H9 (cell line): ENCODE data around the gene CDKN3. TPM values are rescaled to one million over a fixed set of nuclear protein-coding genes. Genes with fewer than 3 reads are reported as not detected.

Source experiments
- DNase-seq: peaks from one replicate; pipeline ENCODE4 v3.0.0-alpha.2; 2017
- H2AFZ ChIP-seq: one replicate; pipeline ENCODE4 v1.6.1; 2013; ENCODE audit warnings: mild to moderate bottlenecking, low read length, control low read depth, moderate library complexity
- H2AK5ac ChIP-seq: 2 replicates; pipeline ENCODE4 v1.6.1; 2013; ENCODE audit warnings: low read length, control low read depth, mixed read lengths; ENCODE audit not compliant: insufficient read length
- H2BK120ac ChIP-seq: one replicate; pipeline ENCODE4 v1.6.1; 2013; ENCODE audit warnings: low read depth, mild to moderate bottlenecking, low read length, control low read depth, inconsistent platforms; ENCODE audit not compliant: poor library complexity, severe bottlenecking
- H2BK12ac ChIP-seq: 2 replicates; pipeline ENCODE4 v1.6.1; 2013; ENCODE audit warnings: low read length, control low read depth, mixed read lengths, low read depth; ENCODE audit not compliant: insufficient read length
- H2BK15ac ChIP-seq: 2 replicates; pipeline ENCODE4 v1.6.1; 2013; ENCODE audit warnings: low read depth, low read length, control low read depth
- H2BK20ac ChIP-seq: one replicate; pipeline ENCODE4 v1.6.1; 2013; ENCODE audit warnings: low read depth, mild to moderate bottlenecking, low read length, control low read depth, inconsistent platforms; ENCODE audit not compliant: poor library complexity, severe bottlenecking
- H2BK5ac ChIP-seq: 2 replicates; pipeline ENCODE4 v1.6.1; 2013; ENCODE audit warnings: low read length, control low read depth, mixed read lengths; ENCODE audit not compliant: insufficient read length
- H3K14ac ChIP-seq: 2 replicates; pipeline ENCODE4 v1.6.1; 2013; ENCODE audit warnings: low read length, control low read depth; ENCODE audit not compliant: insufficient read depth
- H3K18ac ChIP-seq: 2 replicates; pipeline ENCODE4 v1.6.1; 2013; ENCODE audit warnings: low read depth, mild to moderate bottlenecking, mixed read lengths, low read length, control low read depth; ENCODE audit not compliant: insufficient read length
- H3K23ac ChIP-seq: 2 replicates; pipeline ENCODE4 v1.6.1; 2013; ENCODE audit warnings: low read length, control low read depth, mixed read lengths, low read depth; ENCODE audit not compliant: insufficient read length
- H3K23me2 ChIP-seq: 2 replicates; pipeline ENCODE4 v1.6.1; 2013; ENCODE audit warnings: low read depth, mild to moderate bottlenecking, mixed read lengths, low read length, control low read depth; ENCODE audit not compliant: insufficient read length, poor library complexity, severe bottlenecking
- H3K27ac ChIP-seq: 2 replicates; pipeline ENCODE4 v1.5.1; 2013; ENCODE audit warnings: low read length, control low read depth, mixed read lengths, low read depth; ENCODE audit not compliant: insufficient read length
- H3K27me3 ChIP-seq: 2 replicates; pipeline ENCODE4 v1.6.1; 2013; ENCODE audit warnings: low read length, control low read depth, inconsistent platforms; ENCODE audit not compliant: insufficient read depth
- H3K4ac ChIP-seq: 2 replicates; pipeline ENCODE4 v1.6.1; 2013; ENCODE audit warnings: low read depth, mild to moderate bottlenecking, control low read depth, inconsistent platforms, low read length, moderate library complexity
- H3K4me1 ChIP-seq: 2 replicates; pipeline ENCODE4 v1.6.1; 2013; ENCODE audit warnings: low read length, control low read depth, inconsistent platforms; ENCODE audit not compliant: insufficient read depth
- H3K4me2 ChIP-seq: 2 replicates; pipeline ENCODE4 v1.6.1; 2013; ENCODE audit warnings: low read length, control low read depth, mixed read lengths; ENCODE audit not compliant: insufficient read length, insufficient read depth
- H3K56ac ChIP-seq: 2 replicates; pipeline ENCODE4 v1.6.1; 2013; ENCODE audit warnings: low read depth, mild to moderate bottlenecking, mixed read lengths, low read length, control low read depth; ENCODE audit not compliant: insufficient read length
- H3K79me1 ChIP-seq: 2 replicates; pipeline ENCODE4 v1.6.1; 2013; ENCODE audit warnings: low read depth, mild to moderate bottlenecking, moderate library complexity, low read length, control low read depth, inconsistent platforms; ENCODE audit not compliant: insufficient read depth, poor library complexity, severe bottlenecking
- H3K79me2 ChIP-seq: 2 replicates; pipeline ENCODE4 v1.6.1; 2013; ENCODE audit warnings: low read length, control low read depth, inconsistent platforms; ENCODE audit not compliant: insufficient read depth
- H3K9ac ChIP-seq: 2 replicates; pipeline ENCODE4 v1.6.1; 2013; ENCODE audit warnings: low read length, control low read depth, mixed read lengths; ENCODE audit not compliant: insufficient read length; ENCODE audit errors: extremely low read depth
- H3K9me3 ChIP-seq: one replicate; pipeline ENCODE4 v1.6.1; 2013; ENCODE audit warnings: low read depth, low read length, inconsistent platforms; ENCODE audit not compliant: control insufficient read depth
- H3T11ph ChIP-seq: one replicate; pipeline ENCODE4 v1.6.1; 2013; ENCODE audit warnings: mild to moderate bottlenecking, low read length, control low read depth, inconsistent platforms
- H4K20me1 ChIP-seq: one replicate; pipeline ENCODE4 v1.6.1; 2013; ENCODE audit not compliant: control insufficient read depth, insufficient read length, insufficient read depth
- H4K5ac ChIP-seq: 2 replicates; pipeline ENCODE4 v1.6.1; 2013; ENCODE audit warnings: low read depth, mild to moderate bottlenecking, mixed read lengths, low read length, control low read depth; ENCODE audit not compliant: insufficient read length
- H4K8ac ChIP-seq: replicated peaks from 2 replicates; pipeline ENCODE4 v1.6.1; 2013; ENCODE audit warnings: low read length, control low read depth, mixed read lengths, low read depth; ENCODE audit not compliant: insufficient read length
- H4K91ac ChIP-seq: 2 replicates; pipeline ENCODE4 v1.6.1; 2013; ENCODE audit warnings: low read depth, mild to moderate bottlenecking, moderate library complexity, mixed read lengths, low read length, control low read depth; ENCODE audit not compliant: insufficient read length
- H3K27ac Mint-ChIP-seq, 3 experiments: 2 replicates in 2 of 3; 3 replicates in 1 of 3; pipeline ENCODE4 v1.8.0; 2020 to 2021; ENCODE audit warnings: mixed read lengths in 3 of 3, mild to moderate bottlenecking in 1 of 3, moderate library complexity in 1 of 3
- H3K27me3 Mint-ChIP-seq: 2 replicates; pipeline ENCODE4 v1.8.0; 2021; ENCODE audit warnings: low read depth, mild to moderate bottlenecking, moderate library complexity, mixed read lengths
- H3K36me3 Mint-ChIP-seq, 3 experiments: 2 replicates in 2 of 3; 3 replicates in 1 of 3; pipeline ENCODE4 v1.8.0; 2020 to 2021; ENCODE audit warnings: low read depth in 3 of 3, mixed read lengths in 3 of 3; ENCODE audit not compliant: insufficient read depth in 1 of 3
- H3K4me1 Mint-ChIP-seq, 2 experiments: 2 replicates each; pipeline ENCODE4 v1.8.0; 2020; ENCODE audit warnings: mixed read lengths in 2 of 2
- H3K4me3 Mint-ChIP-seq, 2 experiments: 2 replicates in 1 of 2; 3 replicates in 1 of 2; pipeline ENCODE4 v1.8.0; 2020 to 2021; ENCODE audit warnings: mild to moderate bottlenecking in 2 of 2, mixed read lengths in 2 of 2, moderate library complexity in 1 of 2
- H3K9me3 Mint-ChIP-seq, 2 experiments: 2 replicates in 1 of 2; 3 replicates in 1 of 2; pipeline ENCODE4 v1.8.0; 2020; ENCODE audit warnings: mild to moderate bottlenecking in 2 of 2, mixed read lengths in 2 of 2, moderate library complexity in 1 of 2
- CTCF ChIP-seq: fragments of 200-600 bp; sonication (generic); conservative IDR thresholded peaks from 3 replicates; pipeline ENCODE4 v1.8.0; 2021; ENCODE audit warnings: antibody characterized with exemption, mild to moderate bottlenecking
- WGBS: extraction: QIAGEN DNeasy Blood & Tissue Kit; methylation state at CpG from one replicate; pipeline ENCODE4 v1.1.7; 2013; ENCODE audit warnings: missing lambda C conversion rate, low lambda C conversion rate, mixed read lengths; ENCODE audit not compliant: insufficient read length; ENCODE audit errors: extremely low coverage; 5-methylcytosine and 5-hydroxymethylcytosine counted together
- total RNA-seq: library from RNA; stranded (reverse); gene quantifications from 2 replicates; pipeline ENCODE4 v1.2.1, GENCODE V29; 2021

Gene CDKN3
- total RNA-seq, 1 experiment from 2014 or later: 45.9 TPM

- no peaks in the 10 kb centered on the region for H3K9me3 ChIP-seq
- Mint-ChIP-seq H3K27me3 (no peaks in the 10 kb centered on the region), H3K4me1 (no peaks in the 10 kb centered on the region; a peak in 1 of 4 replicates), H3K36me3 (peaks cover 22 to 42% (median 40%) of the 10 kb centered on the region in 3 experiments; a peak in 6 of 7 replicates), H3K9me3 (peaks cover 0 to under 1% of the 10 kb centered on the region in 2 experiments; a peak in 2 of 5 replicates), H3K27ac (no peak overlapping the region), H3K4me3 (no peak overlapping the region)
- no CpG with 5 or more reads among the region's 1 CpG for WGBS
- no peak overlapping the region for H3K23ac ChIP-seq
- no peaks in the 10 kb centered on the region for H3K27me3 ChIP-seq
- H2AFZ ChIP-seq: no peak overlapping the region
- no peak overlapping the region for H3K4ac ChIP-seq
- H3K14ac ChIP-seq: no peak overlapping the region
- H3K27ac ChIP-seq: no peak overlapping the region
- no peak for TF ChIP-seq CTCF
- no peaks in the 10 kb centered on the region for H3K23me2 ChIP-seq
- no peak overlapping the region for H2BK15ac ChIP-seq
- no peak for DNase-seq
- H3K79me1 ChIP-seq: no peaks in the 10 kb centered on the region
- no peaks in the 10 kb centered on the region for H3K4me1 ChIP-seq
- no peak overlapping the region for H4K8ac ChIP-seq
- H2AK5ac ChIP-seq: no peak overlapping the region
- no peak overlapping the region for H2BK120ac ChIP-seq
- no peak overlapping the region for H2BK20ac ChIP-seq
- H4K5ac ChIP-seq: no peak overlapping the region
- H4K91ac ChIP-seq: no peak overlapping the region
- H3T11ph ChIP-seq: no peak overlapping the region
- no peaks in the 10 kb centered on the region for H4K20me1 ChIP-seq
- no peak overlapping the region for H3K9ac ChIP-seq
- H3K18ac ChIP-seq: no peak overlapping the region
- H2BK5ac ChIP-seq: no peak overlapping the region
- no peak overlapping the region for H3K4me2 ChIP-seq
- H3K79me2 ChIP-seq: no peaks in the 10 kb centered on the region
- H2BK12ac ChIP-seq: no peak overlapping the region
- H3K56ac ChIP-seq: no peak overlapping the region
Observed at GRCh38 chr14:54410215-54410614, 13.4 kb downstream of the CDKN3 start.
